Measurements from ENCODE around the gene P3H3. TPM values are rescaled to one million over a fixed set of nuclear protein-coding genes. Genes with fewer than 3 reads are reported as not detected.

Gene P3H3
- total RNA-seq, 3 donors from 2014 or later: 7.5 to 29.5 (median 10.1) TPM

DNA sequence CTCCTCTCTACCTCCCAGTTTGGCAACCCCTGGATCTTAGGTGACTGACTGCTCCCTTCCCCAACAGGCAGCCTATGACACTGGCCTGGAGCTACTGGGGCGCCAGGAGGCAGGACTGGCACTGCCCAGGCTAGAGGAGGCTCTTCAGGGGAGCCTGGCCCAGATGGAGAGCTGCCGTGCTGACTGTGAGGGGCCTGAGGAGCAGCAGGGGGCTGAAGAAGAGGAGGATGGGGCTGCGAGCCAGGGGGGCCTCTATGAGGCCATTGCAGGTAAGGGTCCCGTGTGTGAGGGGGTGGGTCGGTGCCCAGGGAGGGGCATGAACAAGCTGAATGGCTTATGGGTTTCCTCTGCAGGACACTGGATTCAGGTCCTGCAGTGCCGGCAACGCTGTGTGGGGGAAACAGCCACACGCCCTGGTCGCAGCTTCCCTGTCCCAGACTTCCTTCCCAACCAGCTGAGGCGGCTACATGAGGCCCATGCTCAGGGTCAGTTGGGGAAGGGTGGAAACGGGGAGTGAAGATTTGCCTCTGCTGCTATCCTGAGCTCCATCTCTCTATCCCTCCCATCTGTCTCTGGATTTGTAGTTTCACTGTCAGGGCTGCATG lies 2.2 kb downstream of the P3H3 start:
- intact Hi-C loops (cut with DNase I; ENCODE audit: low total_unique reads): no loop called here
- no peak for DNase-seq (ENCODE audit: low spot score in 2 of 2)
- H3K27me3 ChIP-seq: no peaks in the 10 kb centered on the region
- no peaks in the 10 kb centered on the region for H3K9me3 ChIP-seq
- H3K4me1 ChIP-seq: peaks cover 0 to 10% of the 10 kb centered on the region in 2 donors
- TF ChIP-seq, protein P1, sequence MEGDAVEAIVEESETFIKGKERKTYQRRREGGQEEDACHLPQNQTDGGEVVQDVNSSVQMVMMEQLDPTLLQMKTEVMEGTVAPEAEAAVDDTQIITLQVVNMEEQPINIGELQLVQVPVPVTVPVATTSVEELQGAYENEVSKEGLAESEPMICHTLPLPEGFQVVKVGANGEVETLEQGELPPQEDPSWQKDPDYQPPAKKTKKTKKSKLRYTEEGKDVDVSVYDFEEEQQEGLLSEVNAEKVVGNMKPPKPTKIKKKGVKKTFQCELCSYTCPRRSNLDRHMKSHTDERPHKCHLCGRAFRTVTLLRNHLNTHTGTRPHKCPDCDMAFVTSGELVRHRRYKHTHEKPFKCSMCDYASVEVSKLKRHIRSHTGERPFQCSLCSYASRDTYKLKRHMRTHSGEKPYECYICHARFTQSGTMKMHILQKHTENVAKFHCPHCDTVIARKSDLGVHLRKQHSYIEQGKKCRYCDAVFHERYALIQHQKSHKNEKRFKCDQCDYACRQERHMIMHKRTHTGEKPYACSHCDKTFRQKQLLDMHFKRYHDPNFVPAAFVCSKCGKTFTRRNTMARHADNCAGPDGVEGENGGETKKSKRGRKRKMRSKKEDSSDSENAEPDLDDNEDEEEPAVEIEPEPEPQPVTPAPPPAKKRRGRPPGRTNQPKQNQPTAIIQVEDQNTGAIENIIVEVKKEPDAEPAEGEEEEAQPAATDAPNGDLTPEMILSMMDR (IDR thresholded peaks at IDR 0.05): no peak
- TF ChIP-seq POLR2AphosphoS5 (IDR thresholded peaks at IDR 0.05) (no peak), POLR2A (IDR thresholded peaks at IDR 0.05) (no peak)
- H3K4me3 ChIP-seq: no peak overlapping the region
- peak overlapping the region in 1 of 2 donors; percentile 11 for H3K27ac ChIP-seq
- H3K36me3 ChIP-seq: no peaks in the 10 kb centered on the region

DNA sequence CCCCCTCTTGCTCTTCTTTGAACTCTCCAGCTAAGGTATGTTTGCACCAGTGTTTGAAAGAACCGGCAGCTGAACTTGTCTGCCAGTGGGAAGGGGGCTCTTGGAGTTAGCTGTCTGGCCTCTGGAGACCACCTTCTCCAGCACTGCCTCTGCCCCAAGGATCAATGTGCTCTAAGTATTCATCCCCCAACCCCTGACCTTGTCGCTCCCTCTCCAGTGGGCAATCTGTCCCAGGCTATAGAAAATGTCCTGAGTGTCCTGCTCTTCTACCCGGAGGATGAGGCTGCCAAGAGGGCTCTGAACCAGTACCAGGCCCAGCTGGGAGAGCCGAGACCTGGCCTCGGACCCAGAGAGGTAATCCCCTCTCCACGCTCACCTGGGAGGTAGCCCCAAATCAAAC lies 2.8 kb downstream of the P3H3 start:
- H3K9me3 ChIP-seq: no peaks in the 10 kb centered on the region
- DNase-seq (ENCODE audit: low spot score in 2 of 2): no peak
- no peak overlapping the region for H3K27ac ChIP-seq
- H3K4me1 ChIP-seq: peaks cover 0 to 10% of the 10 kb centered on the region in 2 donors
- H3K4me3 ChIP-seq: no peak overlapping the region
- TF ChIP-seq POLR2A (IDR thresholded peaks at IDR 0.05) (no peak), POLR2AphosphoS5 (IDR thresholded peaks at IDR 0.05) (no peak)
- TF ChIP-seq, protein P1 (IDR thresholded peaks at IDR 0.05): no peak
- H3K36me3 ChIP-seq: no peaks in the 10 kb centered on the region
- H3K27me3 ChIP-seq: no peaks in the 10 kb centered on the region
- intact Hi-C loops (cut with DNase I; ENCODE audit: low total_unique reads): no loop called here

DNA sequence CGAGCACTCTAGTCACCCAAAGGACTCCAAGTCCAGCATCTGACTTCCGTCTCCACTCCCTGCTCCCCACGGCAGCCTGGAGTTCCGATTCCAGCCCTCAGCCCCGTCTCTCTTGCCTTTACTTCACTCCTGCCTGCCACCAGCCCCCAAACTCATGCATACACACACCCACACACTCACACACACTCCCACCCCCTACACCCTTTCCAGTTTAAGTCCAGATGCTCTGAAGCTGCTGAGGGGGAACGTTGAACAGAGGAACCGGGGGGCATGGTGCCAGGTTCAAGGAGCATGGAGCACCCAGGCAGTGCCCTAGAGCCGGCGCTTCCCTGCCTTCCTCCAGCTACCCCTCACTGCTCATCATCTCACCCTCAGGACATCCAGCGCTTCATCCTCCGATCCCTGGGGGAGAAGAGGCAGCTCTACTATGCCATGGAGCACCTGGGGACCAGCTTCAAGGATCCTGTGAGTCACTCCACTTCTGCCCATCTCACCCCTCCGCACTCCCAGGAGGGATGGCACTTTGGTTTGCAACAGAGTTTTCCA lies 3.3 kb downstream of the P3H3 start:
- intact Hi-C loops (cut with DNase I; ENCODE audit: low total_unique reads): no loop called here
- Histone ChIP-seq H3K4me3 (no peak overlapping the region), H3K27ac (no peak overlapping the region), H3K9me3 (no peaks in the 10 kb centered on the region), H3K36me3 (no peaks in the 10 kb centered on the region), H3K27me3 (no peaks in the 10 kb centered on the region), H3K4me1 (peaks cover 0 to 10% of the 10 kb centered on the region in 2 donors)
- no peak for TF ChIP-seq POLR2A (IDR thresholded peaks at IDR 0.05)
- no peak for TF ChIP-seq POLR2AphosphoS5 (IDR thresholded peaks at IDR 0.05)
- TF ChIP-seq, protein P1 (IDR thresholded peaks at IDR 0.05): no peak
- DNase-seq (ENCODE audit: low spot score in 2 of 2): no peak

DNA sequence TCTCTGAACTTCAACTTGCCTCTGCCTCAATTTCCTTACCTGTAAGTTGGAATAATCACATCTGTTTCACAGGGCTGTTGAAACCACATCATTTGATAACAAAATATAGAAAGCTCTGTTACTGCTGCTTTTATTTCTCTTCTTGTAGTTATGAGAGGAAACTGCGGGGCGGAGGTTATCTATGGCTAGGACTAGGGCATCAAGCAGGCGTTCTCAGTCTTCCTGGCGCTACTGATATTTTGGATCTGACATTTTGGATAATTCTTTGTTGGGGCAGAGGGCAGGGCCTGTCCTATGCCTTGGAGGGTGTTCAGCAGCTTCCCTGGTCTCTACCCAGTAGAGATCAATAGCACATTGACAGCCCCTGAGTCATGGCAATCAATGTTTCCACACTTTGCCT lies 3.9 kb downstream of the P3H3 start:
- no peak for DNase-seq (ENCODE audit: low spot score in 2 of 2)
- TF ChIP-seq POLR2AphosphoS5 (IDR thresholded peaks at IDR 0.05): no peak
- TF ChIP-seq, protein P1 (IDR thresholded peaks at IDR 0.05): no peak
- TF ChIP-seq POLR2A (IDR thresholded peaks at IDR 0.05): no peak
- Histone ChIP-seq H3K4me3 (no peak overlapping the region), H3K36me3 (no peaks in the 10 kb centered on the region), H3K9me3 (no peaks in the 10 kb centered on the region), H3K27me3 (no peaks in the 10 kb centered on the region), H3K4me1 (peaks cover 0 to 8% of the 10 kb centered on the region in 2 donors), H3K27ac (no peak overlapping the region)
- intact Hi-C loops (cut with DNase I; ENCODE audit: low total_unique reads): no loop called here

DNA sequence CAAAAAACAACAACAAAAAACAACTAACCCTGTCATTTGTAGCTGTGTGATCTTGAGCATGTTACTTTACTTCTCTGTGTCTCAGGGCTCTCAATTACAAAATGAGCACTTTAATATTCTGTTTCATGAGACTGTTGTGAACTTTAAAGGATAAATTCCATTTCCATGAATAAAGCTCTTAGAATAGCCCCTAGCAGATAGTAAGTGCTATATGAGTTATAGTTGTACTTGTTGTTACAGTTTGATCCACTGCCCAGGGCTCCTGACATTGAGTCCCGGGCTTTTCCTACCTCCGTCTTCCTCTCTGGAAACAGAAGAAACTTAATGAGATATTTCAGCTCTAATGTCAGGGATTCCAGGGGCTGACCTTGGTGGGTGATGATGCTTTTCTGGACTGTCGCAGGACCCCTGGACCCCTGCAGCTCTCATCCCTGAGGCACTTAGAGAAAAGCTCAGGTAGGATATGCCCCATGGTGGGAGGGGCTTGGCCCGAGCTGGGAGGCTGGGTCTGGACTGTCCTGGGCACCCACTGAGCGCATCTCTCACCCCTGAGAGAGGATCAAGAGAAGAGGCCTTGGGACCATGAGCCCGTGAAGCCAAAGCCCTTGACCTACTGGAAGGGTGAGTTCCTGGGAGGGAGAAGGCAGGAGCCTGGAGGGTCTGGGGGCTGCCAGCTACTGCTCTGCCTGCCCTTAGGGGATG lies 5.1 kb downstream of the P3H3 start:
- Histone ChIP-seq H3K36me3 (no peaks in the 10 kb centered on the region), H3K9me3 (no peaks in the 10 kb centered on the region), H3K27ac (no peak overlapping the region), H3K4me1 (peaks cover 0 to 6% of the 10 kb centered on the region in 2 donors), H3K27me3 (no peaks in the 10 kb centered on the region), H3K4me3 (no peak overlapping the region)
- no peak for TF ChIP-seq POLR2A (IDR thresholded peaks at IDR 0.05)
- TF ChIP-seq, protein P1 (IDR thresholded peaks at IDR 0.05): no peak
- no peak for DNase-seq (ENCODE audit: low spot score in 2 of 2)
- intact Hi-C loops (cut with DNase I; ENCODE audit: low total_unique reads): loop anchor here (1.0 kb wide), 1 partner anchor 83 kb away; no protein-coding TSS in a partner anchor

All from breast epithelium (tissue), 4 donors.